Esophagus muscularis mucosa (tissue), 4 donors: Measurements from ENCODE around the gene CEPT1. TPM values are rescaled to one million over a fixed set of nuclear protein-coding genes. Genes with fewer than 3 reads are reported as not detected.

Experiments used
- DNase-seq: peaks from one replicate; pipeline ENCODE4 v3.0.0-alpha.2; 2017; ENCODE audit errors: extremely low spot score
- H3K27ac ChIP-seq, 4 donors: fragments of 200-600 bp; sonication (generic); replicated peaks in 1 of 4; 1 replicate in 3 of 4; 2 replicates in 1 of 4; pipeline ENCODE4 v1.5.1; 2016 to 2019; ENCODE audit warnings: mild to moderate bottlenecking in 1 of 4
- H3K27me3 ChIP-seq, 4 donors: fragments of 200-600 bp; sonication (generic); one replicate each; pipeline versions ENCODE4 v1.5.1 to v1.6.0; 2016 to 2019
- H3K36me3 ChIP-seq, 4 donors: fragments of 200-600 bp; sonication (generic); one replicate each; pipeline ENCODE4 v1.5.1; 2016 to 2019
- H3K4me1 ChIP-seq, 4 donors: fragments of 200-600 bp; sonication (generic); one replicate each; pipeline ENCODE4 v1.5.1; 2016 to 2019
- H3K4me3 ChIP-seq, 4 donors: fragments of 200-600 bp; sonication (generic); 1 replicate in 2 of 4; 2 replicates in 2 of 4; pipeline ENCODE4 v1.5.1; 2016 to 2019; ENCODE audit warnings: mild to moderate bottlenecking in 4 of 4, moderate library complexity in 1 of 4
- H3K9me3 ChIP-seq, 4 donors: fragments of 200-600 bp; sonication (generic); 1 replicate in 3 of 4; 2 replicates in 1 of 4; pipeline ENCODE4 v1.5.1; 2016 to 2019
- EP300 ChIP-seq: sonication (generic); formaldehyde crosslinking; IDR thresholded peaks from one replicate; pipeline ENCODE4 v1.6.1; 2017; ENCODE audit warnings: antibody characterized with exemption
- POLR2A ChIP-seq: fragments of 450-650 bp; IDR thresholded peaks from one replicate; pipeline ENCODE4 v1.6.1; 2017; ENCODE audit warnings: antibody characterized with exemption, moderate library complexity, mild to moderate bottlenecking, low read depth
- POLR2AphosphoS5 ChIP-seq, 2 donors: sonication (generic); formaldehyde crosslinking; IDR thresholded peaks; one replicate each; pipeline ENCODE4 v1.6.1; 2017; ENCODE audit warnings: antibody characterized with exemption in 2 of 2
- WGBS: methylation state at CpG from one replicate; pipeline ENCODE4 v1.1.5; 2018; 5-methylcytosine and 5-hydroxymethylcytosine counted together
- intact Hi-C: fragments of 100-400 bp; cut with DNase I; formaldehyde crosslinking; loops from one replicate; pipeline ENCODE4 v1.15.1; 2023
- total RNA-seq, 4 donors: library from RNA; depleted of rRNA; stranded (reverse); fragments of >200 nt; gene quantifications; one replicate each; pipeline versions ENCODE4 v1.1.0 to v1.2.1, GENCODE V29; 2016
- TF ChIP-seq, protein P1 (sequence below), 3 experiments: fragments of 200-600 bp in 2 of 3; fragments of 450-650 bp in 1 of 3; sonication (generic) in 2 of 3; IDR thresholded peaks; one replicate each; pipeline ENCODE4 v1.5.1; 2017 to 2019; ENCODE audit warnings: antibody characterized with exemption in 3 of 3, mild to moderate bottlenecking in 2 of 3, moderate library complexity in 1 of 3

CEPT1 gene
- total RNA-seq, 4 donors from 2014 or later = 20.2 to 27.0 (median 23.7) TPM

DNA sequence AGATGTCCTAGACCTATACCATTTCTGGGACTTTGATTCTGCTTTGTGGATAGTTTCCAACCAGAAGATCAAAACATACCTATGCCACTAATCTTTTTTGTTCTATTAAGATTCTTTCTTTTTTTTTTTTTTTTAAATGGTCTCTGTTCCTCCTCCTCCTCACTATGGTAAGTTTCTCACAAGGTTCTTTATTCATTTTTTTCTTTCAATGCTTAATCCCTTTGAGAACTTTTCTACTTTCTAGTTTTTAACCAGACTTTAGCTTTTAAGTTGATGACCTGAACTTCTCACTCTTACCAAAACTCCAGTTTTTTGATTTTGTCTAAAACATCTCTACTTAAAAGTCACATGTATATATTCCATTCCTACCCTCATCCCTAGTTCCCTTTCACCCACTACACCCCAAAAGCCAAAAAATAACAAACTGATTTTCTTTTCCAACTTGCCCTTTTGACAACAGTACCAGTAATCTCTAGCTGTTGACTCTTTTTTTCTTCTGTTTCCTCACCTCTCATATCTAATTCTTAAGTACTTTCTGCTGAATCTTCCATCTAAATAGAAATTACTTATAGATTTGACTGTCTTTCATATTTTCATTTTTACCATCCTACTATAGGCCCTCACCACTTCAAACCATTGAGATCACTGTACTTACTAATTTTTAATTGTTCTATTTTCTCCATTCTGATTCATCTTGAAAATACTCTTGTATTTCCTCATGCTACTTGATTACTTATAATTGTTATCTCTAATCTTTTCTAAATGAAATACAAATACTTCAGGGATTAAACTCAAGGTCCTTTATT is 6.1 kb downstream of the CEPT1 start:
- peaks cover 0 to 40% (median 26%) of the 10 kb centered on the region in 4 donors for H3K36me3 ChIP-seq
- H3K27me3 ChIP-seq = no peaks in the 10 kb centered on the region
- no peak overlapping the region for H3K27ac ChIP-seq
- intact Hi-C loops = no loop called here
- no peaks in the 10 kb centered on the region for H3K9me3 ChIP-seq
- TF ChIP-seq POLR2AphosphoS5 (IDR thresholded peaks at IDR 0.05) (no peak), EP300 (no peak), POLR2A (no peak)
- TF ChIP-seq, protein P1, sequence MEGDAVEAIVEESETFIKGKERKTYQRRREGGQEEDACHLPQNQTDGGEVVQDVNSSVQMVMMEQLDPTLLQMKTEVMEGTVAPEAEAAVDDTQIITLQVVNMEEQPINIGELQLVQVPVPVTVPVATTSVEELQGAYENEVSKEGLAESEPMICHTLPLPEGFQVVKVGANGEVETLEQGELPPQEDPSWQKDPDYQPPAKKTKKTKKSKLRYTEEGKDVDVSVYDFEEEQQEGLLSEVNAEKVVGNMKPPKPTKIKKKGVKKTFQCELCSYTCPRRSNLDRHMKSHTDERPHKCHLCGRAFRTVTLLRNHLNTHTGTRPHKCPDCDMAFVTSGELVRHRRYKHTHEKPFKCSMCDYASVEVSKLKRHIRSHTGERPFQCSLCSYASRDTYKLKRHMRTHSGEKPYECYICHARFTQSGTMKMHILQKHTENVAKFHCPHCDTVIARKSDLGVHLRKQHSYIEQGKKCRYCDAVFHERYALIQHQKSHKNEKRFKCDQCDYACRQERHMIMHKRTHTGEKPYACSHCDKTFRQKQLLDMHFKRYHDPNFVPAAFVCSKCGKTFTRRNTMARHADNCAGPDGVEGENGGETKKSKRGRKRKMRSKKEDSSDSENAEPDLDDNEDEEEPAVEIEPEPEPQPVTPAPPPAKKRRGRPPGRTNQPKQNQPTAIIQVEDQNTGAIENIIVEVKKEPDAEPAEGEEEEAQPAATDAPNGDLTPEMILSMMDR (IDR thresholded peaks at IDR 0.05) = no peak
- H3K4me1 ChIP-seq = peaks cover 12 to 23% (median 16%) of the 10 kb centered on the region in 4 donors
- no peak for DNase-seq
- no peak overlapping the region for H3K4me3 ChIP-seq

- H3K4me3 ChIP-seq = no peak overlapping the region
- 85% methylated on average over 3 of the region's 3 CpGs for WGBS
- intact Hi-C loops = no loop called here
- H3K36me3 ChIP-seq = peaks cover 0 to 58% (median 32%) of the 10 kb centered on the region in 4 donors
- H3K27me3 ChIP-seq = no peaks in the 10 kb centered on the region
- no peak overlapping the region for H3K27ac ChIP-seq
- peaks cover 0 to 5% (median 0%) of the 10 kb centered on the region in 4 donors for H3K4me1 ChIP-seq
- DNase-seq = no peak
- TF ChIP-seq, protein P1 (IDR thresholded peaks at IDR 0.05) = no peak
- TF ChIP-seq POLR2AphosphoS5 (IDR thresholded peaks at IDR 0.05) = no peak
- TF ChIP-seq POLR2A = no peak
- no peak for TF ChIP-seq EP300
- no peaks in the 10 kb centered on the region for H3K9me3 ChIP-seq
Observed at GRCh38 chr1:111147948-111148347, 7.9 kb downstream of the CEPT1 start.

DNA sequence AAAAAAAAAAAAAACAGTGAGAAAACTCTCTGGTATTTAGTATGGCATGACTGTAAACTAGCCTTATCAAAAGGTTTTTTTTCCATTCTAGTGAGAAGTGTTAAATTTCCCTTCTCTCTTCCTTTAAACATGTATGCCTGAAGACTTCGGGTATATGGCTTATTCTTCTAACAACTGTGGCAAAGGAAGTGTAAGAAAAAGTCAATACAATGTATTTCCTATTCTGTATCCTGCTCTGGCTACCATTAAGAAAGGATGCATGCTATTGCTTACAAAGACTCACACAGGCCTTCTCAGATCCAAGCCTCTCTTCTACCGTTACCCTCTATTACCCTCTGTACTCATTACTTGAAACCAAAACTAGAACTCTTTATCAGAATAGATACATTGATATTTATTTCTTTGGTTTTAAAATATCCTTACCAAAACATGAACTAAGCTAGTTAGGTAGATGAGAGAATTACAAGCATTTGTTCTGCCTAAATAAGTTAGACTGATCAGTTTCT is 8.4 kb downstream of the CEPT1 start:
- no peaks in the 10 kb centered on the region for H3K9me3 ChIP-seq
- no peak for DNase-seq
- no peak overlapping the region for H3K4me3 ChIP-seq
- no peaks in the 10 kb centered on the region for H3K4me1 ChIP-seq
- 80% methylated on average over 2 of the region's 2 CpGs for WGBS
- H3K36me3 ChIP-seq = peaks cover 4 to 63% (median 36%) of the 10 kb centered on the region in 4 donors
- no peaks in the 10 kb centered on the region for H3K27me3 ChIP-seq
- no peak overlapping the region for H3K27ac ChIP-seq
- TF ChIP-seq, protein P1 (IDR thresholded peaks at IDR 0.05) = no peak
- TF ChIP-seq EP300 (no peak), POLR2A (no peak), POLR2AphosphoS5 (IDR thresholded peaks at IDR 0.05) (no peak)
- intact Hi-C loops = no loop called here

GRCh38 chr1:111151838-111152237 is 11.8 kb downstream of the CEPT1 start:
- H3K36me3 ChIP-seq = peaks cover 8 to 72% (median 49%) of the 10 kb centered on the region in 4 donors
- intact Hi-C loops = no loop called here

More at GRCh38 chr1:111151838-111152237, 11.8 kb downstream of the CEPT1 start:
- H3K27ac ChIP-seq = no peak overlapping the region
- H3K4me3 ChIP-seq = no peak overlapping the region
- TF ChIP-seq, protein P1 (IDR thresholded peaks at IDR 0.05) = no peak
- TF ChIP-seq POLR2A (no peak), EP300 (no peak), POLR2AphosphoS5 (IDR thresholded peaks at IDR 0.05) (no peak)
- no peak for DNase-seq
- peaks cover 0 to 4% (median 0%) of the 10 kb centered on the region in 4 donors for H3K4me1 ChIP-seq
- H3K27me3 ChIP-seq = no peaks in the 10 kb centered on the region
- 69% methylated on average over 3 of the region's 3 CpGs for WGBS
- H3K9me3 ChIP-seq = no peaks in the 10 kb centered on the region
